M059J (cell line): Measurements from ENCODE around the gene GLP1R. TPM values are rescaled to one million over a fixed set of nuclear protein-coding genes. Genes with fewer than 3 reads are reported as not detected.

Experiments
- DNase-seq: peaks from one replicate; pipeline ENCODE4 v3.0.0-alpha.2; 2012; ENCODE audit warnings: low read depth
- total RNA-seq: library from RNA; depleted of rRNA; stranded (reverse); fragments of >200 nt; shearing (Covaris generic); gene quantifications from 2 replicates; pipeline ENCODE4 v1.2.3, GENCODE V29; 2014

Gene GLP1R
- total RNA-seq, 1 experiment from 2014 or later: not detected

GRCh38 chr6:39086294-39086693, 37.7 kb downstream of the GLP1R start:
- DNase-seq: no peak

GRCh38 chr6:39086711-39087110, 38.1 kb downstream of the GLP1R start:
- no peak for DNase-seq

- DNase-seq: no peak
Observed at GRCh38 chr6:39087197-39087596, 38.6 kb downstream of the GLP1R start.

- peak; percentile 27 for DNase-seq
Observed at GRCh38 chr6:39088331-39088730, 39.8 kb downstream of the GLP1R start.

GRCh38 chr6:39090036-39090435, 41.5 kb downstream of the GLP1R start:
- DNase-seq: no peak

GRCh38 chr6:39091220-39091619, 42.6 kb downstream of the GLP1R start:
- no peak for DNase-seq

GRCh38 chr6:39092124-39092523, 43.5 kb downstream of the GLP1R start:
- peak; percentile 28 for DNase-seq

- DNase-seq: no peak
Observed at GRCh38 chr6:39093149-39093708, 44.6 kb downstream of the GLP1R start.

- DNase-seq: no peak
Observed at GRCh38 chr6:39095578-39095977, 47.0 kb downstream of the GLP1R start.

GRCh38 chr6:39100358-39100757, 51.8 kb downstream of the GLP1R start:
- DNase-seq: no peak

GRCh38 chr6:39102071-39102820, 53.7 kb downstream of the GLP1R start:
- no peak for DNase-seq

GRCh38 chr6:39102821-39103136, 54.2 kb downstream of the GLP1R start:
- DNase-seq: no peak

GRCh38 chr6:39104528-39104927, 55.9 kb downstream of the GLP1R start:
- no peak for DNase-seq

- no peak for DNase-seq
Observed at GRCh38 chr6:39107034-39107433, 58.5 kb downstream of the GLP1R start.

GRCh38 chr6:39107641-39108040, 59.1 kb downstream of the GLP1R start:
- no peak for DNase-seq

- DNase-seq: no peak
Observed at GRCh38 chr6:39108041-39108839, 59.7 kb downstream of the GLP1R start.

GRCh38 chr6:39111280-39111679, 62.7 kb downstream of the GLP1R start:
- no peak for DNase-seq

GRCh38 chr6:39113788-39114187, 65.2 kb downstream of the GLP1R start:
- no peak for DNase-seq

GRCh38 chr6:39114388-39114703, 65.8 kb downstream of the GLP1R start:
- DNase-seq: no peak

GRCh38 chr6:39114704-39115599, 66.4 kb downstream of the GLP1R start, which contains the start of gene SAYSD1:
Gene SAYSD1, minus strand, starts transcription at chr6:39115186. Its CDS starts 97 bp downstream, at chr6:39115089.
- DNase-seq: peak; percentile 92

- DNase-seq: no peak
Observed at GRCh38 chr6:39118921-39119320, 70.3 kb downstream of the GLP1R start.

- no peak for DNase-seq
Observed at GRCh38 chr6:39124114-39124513, 75.5 kb downstream of the GLP1R start.
